Upper lobe of left lung (tissue), 4 donors: ENCODE measurements around the gene CDK16.

Experiments used
- EP300 ChIP-seq, 4 donors: sonication (generic); formaldehyde crosslinking; IDR thresholded peaks; one replicate each; pipeline ENCODE4 v1.5.1; 2017; ENCODE audit warnings: antibody characterized with exemption in 4 of 4, control low read depth in 2 of 4
- POLR2A ChIP-seq, 4 donors: fragments of 450-650 bp; IDR thresholded peaks; one replicate each; pipeline ENCODE4 v1.5.1; 2016 to 2017; ENCODE audit warnings: antibody characterized with exemption in 4 of 4, mild to moderate bottlenecking in 2 of 4
- TF ChIP-seq, protein P1 (sequence below), 6 experiments: fragments of 450-650 bp in 4 of 6; fragments of 200-600 bp in 2 of 6; sonication (generic) in 2 of 6; IDR thresholded peaks; one replicate each; pipeline ENCODE4 v1.5.1; 2016 to 2019; ENCODE audit warnings: antibody characterized with exemption in 6 of 6

DNA sequence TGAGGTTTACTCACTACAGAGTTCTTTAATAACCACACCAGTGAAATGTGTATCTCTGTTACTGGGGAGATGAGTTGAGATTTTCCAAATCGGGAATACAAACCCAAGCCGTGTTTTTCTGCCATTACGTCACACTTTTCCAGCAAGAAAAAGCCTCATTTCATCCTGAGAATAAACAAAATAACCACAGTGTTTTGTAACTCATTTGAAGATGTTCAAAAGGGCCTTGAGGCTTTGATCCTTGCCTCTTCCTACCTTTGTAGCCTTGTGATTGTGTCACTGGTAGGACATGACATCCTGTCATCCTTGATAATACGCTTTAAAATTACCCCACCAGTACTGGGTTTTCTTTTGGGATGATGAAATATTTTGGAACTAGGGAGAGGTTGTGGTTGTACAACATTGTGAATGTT lies 17.2 kb downstream of the CDK16 start:
- no peak for TF ChIP-seq EP300 (IDR thresholded peaks at IDR 0.05)
- TF ChIP-seq POLR2A (IDR thresholded peaks at IDR 0.05): no peak
- TF ChIP-seq, protein P1, sequence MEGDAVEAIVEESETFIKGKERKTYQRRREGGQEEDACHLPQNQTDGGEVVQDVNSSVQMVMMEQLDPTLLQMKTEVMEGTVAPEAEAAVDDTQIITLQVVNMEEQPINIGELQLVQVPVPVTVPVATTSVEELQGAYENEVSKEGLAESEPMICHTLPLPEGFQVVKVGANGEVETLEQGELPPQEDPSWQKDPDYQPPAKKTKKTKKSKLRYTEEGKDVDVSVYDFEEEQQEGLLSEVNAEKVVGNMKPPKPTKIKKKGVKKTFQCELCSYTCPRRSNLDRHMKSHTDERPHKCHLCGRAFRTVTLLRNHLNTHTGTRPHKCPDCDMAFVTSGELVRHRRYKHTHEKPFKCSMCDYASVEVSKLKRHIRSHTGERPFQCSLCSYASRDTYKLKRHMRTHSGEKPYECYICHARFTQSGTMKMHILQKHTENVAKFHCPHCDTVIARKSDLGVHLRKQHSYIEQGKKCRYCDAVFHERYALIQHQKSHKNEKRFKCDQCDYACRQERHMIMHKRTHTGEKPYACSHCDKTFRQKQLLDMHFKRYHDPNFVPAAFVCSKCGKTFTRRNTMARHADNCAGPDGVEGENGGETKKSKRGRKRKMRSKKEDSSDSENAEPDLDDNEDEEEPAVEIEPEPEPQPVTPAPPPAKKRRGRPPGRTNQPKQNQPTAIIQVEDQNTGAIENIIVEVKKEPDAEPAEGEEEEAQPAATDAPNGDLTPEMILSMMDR (IDR thresholded peaks at IDR 0.05): no peak
